Measurements from ENCODE around the gene CLMN. TPM values are rescaled to one million over a fixed set of nuclear protein-coding genes. Genes with fewer than 3 reads are reported as not detected.
A peak's percentile ranks its signal among the peaks of the same experiment; 100 is the strongest.

CLMN gene
- total RNA-seq, 1 donor from 2014 or later = 9.6 TPM

DNA sequence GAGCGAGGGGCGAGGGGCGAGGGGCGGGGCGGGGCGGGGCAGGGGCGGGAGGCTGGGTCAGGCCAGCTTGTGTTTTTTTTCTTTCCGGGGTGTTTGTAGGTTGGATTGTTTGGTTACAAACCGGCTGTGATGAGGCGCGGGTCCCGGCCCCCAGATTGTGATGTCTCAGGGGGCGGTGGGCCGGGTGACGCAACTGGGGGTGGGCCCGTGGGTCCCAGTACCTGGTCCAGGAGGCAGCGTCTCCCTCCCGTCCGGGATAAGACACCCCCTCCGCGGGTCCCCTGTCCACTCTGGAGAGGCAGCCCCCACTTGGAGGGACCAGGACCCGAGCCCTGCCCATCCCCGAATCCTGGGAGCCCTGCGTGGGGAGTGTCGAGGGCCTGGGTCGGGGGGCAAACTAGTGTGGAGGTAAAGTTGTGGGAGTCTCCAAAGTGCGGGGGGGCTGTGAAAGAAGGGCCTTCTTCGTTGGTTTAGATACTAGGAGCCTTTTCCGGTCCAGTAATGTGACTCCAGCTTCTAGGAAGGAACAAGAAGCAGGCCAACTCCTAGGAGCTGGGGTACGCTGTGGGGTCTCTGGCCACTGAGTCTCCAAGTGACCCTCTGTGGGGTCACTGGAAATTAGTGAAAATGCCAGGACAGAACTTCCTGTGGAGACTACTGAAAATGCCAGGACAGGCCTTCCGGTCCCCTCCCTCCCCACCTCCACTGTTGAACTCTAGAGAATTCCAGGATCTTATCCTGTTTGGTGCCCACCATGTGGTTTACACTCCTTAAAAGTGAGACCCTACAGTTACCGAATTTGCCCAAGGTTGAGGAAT lies 579 bp upstream of the CLMN start:
- no peak for ATAC-seq

DNA sequence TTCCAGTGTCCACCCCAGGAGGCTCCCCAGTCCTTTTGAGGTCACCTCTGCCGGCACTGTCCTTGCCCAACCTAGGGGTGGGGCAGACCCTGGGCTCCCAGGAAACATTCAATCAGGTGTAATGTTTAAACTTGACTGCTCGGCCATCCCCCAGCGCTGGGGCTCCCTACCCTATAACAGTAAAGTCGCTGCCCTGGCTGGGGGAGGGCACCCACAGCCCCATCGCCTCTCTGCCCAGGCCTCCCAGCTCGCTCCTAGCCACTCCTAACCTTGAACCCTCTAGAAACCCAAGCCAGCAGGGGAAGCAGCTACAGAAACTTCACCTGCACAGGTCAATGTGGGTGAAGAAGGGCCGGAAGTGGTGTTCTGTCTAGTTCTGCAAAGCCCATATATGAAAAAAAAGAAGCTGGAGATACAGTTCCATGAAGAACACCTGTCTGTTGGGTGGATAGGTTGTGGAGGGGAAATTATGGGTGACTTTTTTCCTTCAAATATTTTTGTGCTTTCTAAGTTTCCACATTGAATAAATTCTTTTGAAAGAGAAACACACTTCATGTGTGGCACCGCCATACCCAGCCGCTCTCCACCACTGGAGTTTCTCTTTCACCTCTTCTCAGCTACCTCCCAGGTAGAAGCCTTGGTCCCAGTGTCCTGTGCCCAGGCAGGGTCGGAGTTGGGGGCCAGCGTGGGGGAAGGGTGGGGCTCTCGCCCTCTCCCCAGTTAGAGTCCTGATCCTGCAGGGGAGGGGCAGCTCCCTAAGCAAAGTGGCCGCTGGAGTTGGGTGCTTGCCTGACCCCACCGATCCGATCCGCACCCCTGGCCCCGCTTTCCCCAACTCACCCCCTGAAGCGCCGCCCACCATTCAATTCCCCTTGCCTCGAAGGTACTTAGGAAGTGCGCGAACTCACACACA lies 1.1 kb downstream of the CLMN start:
- no peak for ATAC-seq

GRCh38 chr14:95317817-95318343 lies 1.8 kb downstream of the CLMN start:
- ATAC-seq = no peak

- ATAC-seq = no peak
Measured at GRCh38 chr14:95316821-95317220, 2.9 kb downstream of the CLMN start.

GRCh38 chr14:95315579-95315978 lies 4.1 kb downstream of the CLMN start:
- no peak for ATAC-seq

- no peak for ATAC-seq
Measured at GRCh38 chr14:95315156-95315555, 4.6 kb downstream of the CLMN start.

- ATAC-seq = peak; percentile 73
Measured at GRCh38 chr14:95314609-95315008, 5.1 kb downstream of the CLMN start.

- peak; percentile 44 for ATAC-seq
Measured at GRCh38 chr14:95313707-95314106, 6.0 kb downstream of the CLMN start.

- ATAC-seq = no peak
Measured at GRCh38 chr14:95313190-95313589, 6.5 kb downstream of the CLMN start.

- ATAC-seq = no peak
Measured at GRCh38 chr14:95312311-95312710, 7.4 kb downstream of the CLMN start.

DNA sequence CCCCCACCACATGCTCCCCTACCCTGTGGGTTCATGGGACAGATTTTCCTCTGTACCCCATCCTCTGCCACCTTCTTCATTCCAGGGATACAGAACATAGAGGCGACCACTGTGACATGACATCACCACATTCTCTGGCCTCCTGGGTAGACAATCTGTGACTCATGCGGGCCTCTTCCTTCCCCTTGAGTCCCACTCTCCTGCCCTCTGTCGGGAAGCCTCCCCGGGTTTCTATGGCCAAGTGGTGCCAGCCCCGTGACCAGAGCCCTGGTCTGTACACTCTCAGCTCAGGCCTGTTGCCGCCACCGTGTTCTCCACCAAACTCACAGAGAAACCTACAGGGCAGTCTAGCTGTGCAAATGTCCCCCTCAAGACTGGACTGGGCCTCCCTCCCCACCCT lies 8.0 kb downstream of the CLMN start:
- ATAC-seq = no peak

GRCh38 chr14:95310635-95311380 lies 8.9 kb downstream of the CLMN start:
- ATAC-seq = no peak

GRCh38 chr14:95309261-95310051 lies 10.3 kb downstream of the CLMN start:
- no peak for ATAC-seq

- ATAC-seq = no peak
Measured at GRCh38 chr14:95308073-95308472, 11.6 kb downstream of the CLMN start.

GRCh38 chr14:95307402-95308041 lies 12.2 kb downstream of the CLMN start:
- ATAC-seq = no peak

GRCh38 chr14:95305940-95306339 lies 13.8 kb downstream of the CLMN start:
- no peak for ATAC-seq

DNA sequence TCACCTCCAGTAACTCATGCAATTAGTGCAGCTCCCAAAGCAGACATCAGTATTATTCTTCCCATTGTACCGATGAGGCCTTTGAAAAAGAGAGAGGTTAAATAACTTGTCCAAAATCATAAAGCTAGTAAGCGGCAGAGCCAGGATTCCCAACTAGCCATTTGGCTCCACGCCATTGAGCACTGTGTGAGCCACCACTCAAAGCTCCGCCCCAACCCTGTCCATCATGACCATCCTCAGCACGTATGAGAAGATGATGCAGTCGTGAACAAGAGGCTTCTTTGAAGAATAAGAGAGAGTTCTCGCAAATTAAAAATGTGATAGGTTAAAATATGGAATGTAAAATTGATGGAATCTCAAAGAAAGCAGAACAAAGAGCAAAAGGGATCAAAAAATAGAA lies 14.6 kb downstream of the CLMN start:
- no peak for ATAC-seq

DNA sequence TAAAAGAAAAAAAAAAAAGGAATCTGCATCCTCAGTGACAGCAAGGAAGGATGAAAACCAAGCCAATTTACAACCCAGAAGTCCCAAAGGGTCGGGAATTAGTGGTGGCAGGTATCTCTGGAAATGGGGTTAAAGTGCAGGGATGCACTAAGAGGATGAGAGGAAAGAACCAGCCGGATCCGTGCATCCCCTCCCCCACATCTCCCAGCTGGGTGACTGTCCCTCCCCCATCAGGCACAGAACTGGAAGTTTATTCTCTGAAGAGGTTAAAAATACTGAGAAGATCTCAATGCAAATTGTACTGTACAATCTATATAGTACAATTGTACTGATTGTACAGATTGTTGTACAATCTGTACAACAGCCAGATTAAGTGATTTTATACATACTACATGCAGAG lies 15.4 kb downstream of the CLMN start:
- ATAC-seq = no peak

GRCh38 chr14:95303552-95303951 lies 16.2 kb downstream of the CLMN start:
- no peak for ATAC-seq

- ATAC-seq = peak; percentile 23
Measured at GRCh38 chr14:95302667-95303506, 16.8 kb downstream of the CLMN start.
